Stimulated activated CD8-positive, alpha-beta memory T cell treated with anti-CD3 and anti-CD28 coated beads, Interleukin-4, amount 100 ng/mL, for 24 hours (primary cell): ENCODE data around the gene DAD1.

ENCODE experiments used
- DNase-seq: peaks from one replicate; pipeline ENCODE4 v3.0.0-alpha.2; 2020; ENCODE audit warnings: low read depth

The DAD1 gene

GRCh38 chr14:22517117-22517720 is 71.8 kb downstream of the DAD1 start:
- DNase-seq: no peak

- DNase-seq: no peak
These were observed 73.1 kb downstream of the DAD1 start for GRCh38 chr14:22515929-22516328.
